T-helper 1 cell treated with Interleukin-12 subunit alpha and Interleukin-12 subunit beta and Interleukin-4 antibody, amounts not matched to agents 30 ng/mL and 1 ng/mL, for 36 hours (primary cell): ENCODE data around the gene PCDHB6. TPM values are rescaled to one million over a fixed set of nuclear protein-coding genes. Genes with fewer than 3 reads are reported as not detected.
"Not testable (repeated sequence)": the region's sequence is repeated elsewhere in the genome, so short reads cannot be mapped to it uniquely, and the experiment has no call there.

ENCODE experiments used
- intact Hi-C: fragments of 100-400 bp; cut with micrococcal nuclease; formaldehyde crosslinking; loops from one replicate; pipeline ENCODE4 v1.15.1; 2024
- total RNA-seq: library from RNA; stranded (reverse); gene quantifications from 2 replicates; pipeline ENCODE4 v1.2.3, GENCODE V29; 2022

Gene PCDHB6
- total RNA-seq = not detected in 2 replicates

GRCh38 chr5:141149812-141150211, at the start of gene PCDHB6:
TSS of gene PCDHB6 (plus strand) at chr5:141150057. CDS start at chr5:141150258, 201 bp downstream.
- intact Hi-C loops = loop anchor here (10.0 kb wide), 1 partner anchor 265 kb away; the partner anchor contains the start of gene PCDHA13

GRCh38 chr5:141100243-141100805, 49.5 kb upstream of the PCDHB6 start, which contains the start of gene PCDHB3:
TSS of gene PCDHB3 (plus strand) at chr5:141100473. CDS start at chr5:141100650, 177 bp downstream.
- intact Hi-C loops = no loop called here

DNA sequence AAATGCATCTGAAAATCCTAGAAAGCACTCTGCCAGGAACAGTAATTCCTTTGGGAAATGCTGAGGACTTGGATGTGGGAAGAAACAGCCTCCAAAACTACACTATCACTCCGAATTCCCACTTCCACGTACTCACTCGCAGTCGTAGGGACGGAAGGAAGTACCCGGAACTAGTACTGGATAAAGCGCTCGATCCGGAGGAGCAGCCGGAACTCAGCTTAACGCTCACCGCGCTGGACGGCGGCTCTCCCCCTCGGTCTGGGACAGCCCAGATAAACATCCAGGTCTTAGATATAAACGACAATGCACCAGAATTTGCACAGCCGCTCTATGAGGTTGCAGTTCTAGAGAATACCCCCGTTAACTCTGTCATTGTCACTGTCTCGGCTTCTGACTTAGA, 48.8 kb upstream of the PCDHB6 start:
- intact Hi-C loops = no loop called here

- intact Hi-C loops = not testable (repeated sequence)
Observed at GRCh38 chr5:141102070-141102469, 47.8 kb upstream of the PCDHB6 start.

DNA sequence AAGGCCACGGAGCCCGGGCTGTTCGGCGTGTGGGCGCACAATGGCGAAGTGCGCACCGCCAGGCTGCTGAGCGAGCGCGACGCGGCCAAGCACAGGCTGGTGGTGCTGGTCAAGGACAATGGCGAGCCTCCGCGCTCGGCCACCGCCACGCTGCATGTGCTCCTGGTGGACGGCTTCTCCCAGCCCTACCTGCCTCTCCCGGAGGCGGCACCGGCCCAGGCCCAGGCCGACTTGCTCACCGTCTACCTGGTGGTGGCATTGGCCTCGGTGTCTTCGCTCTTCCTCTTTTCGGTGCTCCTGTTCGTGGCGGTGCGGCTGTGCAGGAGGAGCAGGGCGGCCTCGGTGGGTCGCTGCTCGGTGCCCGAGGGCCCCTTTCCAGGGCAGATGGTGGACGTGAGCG, 47.4 kb upstream of the PCDHB6 start:
- intact Hi-C loops = not testable (repeated sequence)

GRCh38 chr5:141105350-141105749, 44.5 kb upstream of the PCDHB6 start:
- intact Hi-C loops = no loop called here

- intact Hi-C loops = no loop called here
Observed at GRCh38 chr5:141119250-141119649, 30.6 kb upstream of the PCDHB6 start.

DNA sequence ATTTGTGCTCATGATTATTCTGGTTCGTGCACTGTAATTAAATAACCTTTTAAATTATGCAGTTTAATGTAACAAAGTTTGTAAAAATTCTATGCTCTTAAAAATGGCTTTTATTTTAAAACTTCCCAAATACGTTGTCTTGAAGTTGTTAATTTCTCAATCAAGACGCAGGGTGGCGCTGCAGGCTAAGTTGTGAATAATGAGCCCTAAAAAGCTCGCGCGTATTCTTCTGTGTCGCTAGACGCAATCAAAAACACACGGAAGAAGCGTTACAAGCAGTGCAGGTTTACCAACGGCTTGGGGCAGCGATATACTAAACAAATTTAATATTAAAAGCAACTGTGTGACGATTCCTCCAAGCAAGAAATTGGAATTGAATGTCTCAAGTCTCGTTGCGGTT, 28.3 kb upstream of the PCDHB6 start, which contains the start of gene PCDHB4:
Gene PCDHB4 (plus strand): TSS at position 256 of the 400 bp plus-strand sequence. CDS start 181 bp downstream, outside the sequence.
- intact Hi-C loops = no loop called here

- intact Hi-C loops = no loop called here
Observed at GRCh38 chr5:141121985-141122384, 27.9 kb upstream of the PCDHB6 start.

- intact Hi-C loops = not testable (repeated sequence)
Observed at GRCh38 chr5:141123396-141124135, 26.3 kb upstream of the PCDHB6 start.

GRCh38 chr5:141127305-141127704, 22.6 kb upstream of the PCDHB6 start:
- intact Hi-C loops = no loop called here

GRCh38 chr5:141135030-141135717, 14.7 kb upstream of the PCDHB6 start, which contains the start of gene PCDHB5:
TSS of gene PCDHB5 (plus strand) at chr5:141135206. CDS start at chr5:141135435, 229 bp downstream.
- intact Hi-C loops = no loop called here

- intact Hi-C loops = no loop called here
Observed at GRCh38 chr5:141135718-141136266, 14.1 kb upstream of the PCDHB6 start.

GRCh38 chr5:141137346-141137745, 12.5 kb upstream of the PCDHB6 start:
- intact Hi-C loops = not testable (repeated sequence)

DNA sequence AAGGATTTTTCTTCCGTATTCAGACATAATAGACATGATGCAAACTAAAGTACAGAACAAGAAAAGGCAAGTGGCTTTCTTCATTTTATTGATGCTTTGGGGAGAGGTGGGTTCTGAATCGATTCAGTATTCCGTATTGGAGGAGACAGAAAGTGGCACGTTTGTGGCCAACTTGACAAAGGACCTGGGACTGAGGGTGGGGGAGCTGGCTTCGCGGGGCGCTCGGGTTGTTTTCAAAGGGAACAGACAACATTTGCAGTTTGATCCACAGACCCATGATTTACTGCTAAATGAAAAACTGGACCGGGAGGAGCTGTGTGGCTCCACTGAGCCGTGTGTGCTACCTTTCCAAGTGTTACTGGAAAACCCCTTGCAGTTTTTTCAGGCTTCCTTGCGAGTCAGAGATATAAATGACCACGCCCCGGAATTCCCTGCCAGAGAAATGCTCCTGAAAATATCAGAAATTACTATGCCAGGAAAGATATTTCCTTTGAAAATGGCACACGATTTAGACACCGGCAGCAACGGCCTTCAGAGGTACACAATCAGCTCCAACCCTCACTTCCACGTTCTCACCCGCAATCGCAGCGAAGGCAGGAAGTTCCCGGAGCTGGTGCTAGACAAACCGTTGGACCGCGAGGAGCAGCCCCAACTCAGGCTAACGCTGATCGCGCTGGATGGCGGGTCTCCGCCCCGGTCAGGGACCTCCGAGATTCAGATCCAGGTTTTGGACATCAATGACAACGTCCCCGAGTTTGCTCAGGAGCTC, 551 bp downstream of the PCDHB6 start:
- intact Hi-C loops = loop anchor here (10.0 kb wide), 1 partner anchor 266 kb away; the partner anchor contains the start of gene PCDHA13

DNA sequence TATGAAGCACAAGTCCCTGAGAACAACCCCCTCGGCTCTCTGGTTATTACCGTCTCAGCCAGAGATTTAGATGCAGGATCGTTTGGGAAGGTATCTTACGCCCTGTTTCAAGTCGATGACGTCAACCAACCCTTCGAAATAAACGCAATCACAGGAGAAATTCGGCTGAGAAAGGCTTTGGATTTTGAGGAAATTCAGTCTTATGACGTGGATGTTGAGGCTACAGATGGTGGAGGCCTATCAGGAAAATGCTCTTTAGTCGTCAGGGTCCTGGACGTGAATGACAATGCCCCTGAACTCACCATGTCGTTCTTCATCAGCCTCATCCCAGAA, 1.1 kb downstream of the PCDHB6 start:
- intact Hi-C loops = loop anchor here (10.0 kb wide), 1 partner anchor 266 kb away; the partner anchor contains the start of gene PCDHA13

DNA sequence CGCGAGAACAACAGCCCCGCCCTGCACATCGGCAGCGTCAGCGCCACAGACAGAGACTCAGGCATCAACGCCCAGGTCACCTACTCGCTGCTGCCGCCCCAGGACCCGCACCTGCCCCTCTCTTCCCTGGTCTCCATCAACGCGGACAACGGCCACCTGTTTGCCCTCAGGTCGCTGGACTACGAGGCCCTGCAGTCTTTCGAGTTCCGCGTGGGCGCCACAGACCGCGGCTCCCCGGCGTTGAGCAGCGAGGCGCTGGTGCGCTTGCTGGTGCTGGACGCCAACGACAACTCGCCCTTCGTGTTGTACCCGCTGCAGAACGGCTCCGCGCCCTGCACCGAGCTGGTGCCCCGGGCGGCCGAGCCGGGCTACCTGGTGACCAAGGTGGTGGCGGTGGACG, 1.8 kb downstream of the PCDHB6 start:
- intact Hi-C loops = loop anchor here (10.0 kb wide), 1 partner anchor 267 kb away; the partner anchor contains the start of gene PCDHA13

- intact Hi-C loops = loop anchor here (10.0 kb wide), 1 partner anchor 267 kb away; the partner anchor contains the start of gene PCDHA13
Observed at GRCh38 chr5:141152096-141152495, 2.2 kb downstream of the PCDHB6 start.

DNA sequence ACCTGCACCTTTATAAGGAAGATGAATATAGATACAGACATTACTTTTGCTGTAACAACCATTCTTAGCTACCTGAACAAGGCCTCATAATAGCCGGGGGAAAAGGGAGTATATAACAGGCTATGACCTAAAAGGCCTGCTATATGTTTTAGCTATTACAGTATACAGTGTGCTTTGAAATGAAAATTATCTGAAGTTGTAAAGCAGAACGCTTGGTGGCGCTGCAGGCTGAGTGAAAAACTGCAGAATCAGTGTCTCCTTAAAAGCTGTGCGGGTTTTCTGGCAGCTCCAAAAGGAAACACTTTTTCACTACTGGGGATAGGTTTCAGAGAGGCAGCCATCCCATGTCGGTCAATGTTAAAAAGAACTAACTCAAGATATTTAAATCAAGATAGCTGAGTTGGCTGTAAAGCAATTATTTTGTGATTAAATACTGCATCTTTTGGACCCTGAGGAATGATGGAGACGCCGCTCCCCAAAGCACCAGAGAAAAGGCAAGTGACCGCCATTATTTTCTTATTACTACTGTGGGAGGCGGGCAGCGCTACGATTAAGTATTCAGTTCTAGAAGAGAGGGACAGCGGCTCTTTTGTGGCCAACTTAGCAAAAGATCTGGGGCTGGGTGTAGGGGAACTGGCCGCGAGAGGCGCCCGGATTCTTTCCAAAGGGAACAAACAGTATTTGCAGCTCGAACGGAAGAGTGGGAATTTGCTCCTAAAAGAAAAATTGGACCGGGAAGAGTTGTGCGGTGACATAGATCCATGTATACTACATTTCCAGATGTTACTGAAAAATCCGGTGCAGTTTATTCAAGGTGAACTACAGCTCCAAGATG, 5.9 kb downstream of the PCDHB6 start:
- intact Hi-C loops = loop anchor here (10.0 kb wide), 1 partner anchor 271 kb away; the partner anchor contains the start of gene PCDHA13

GRCh38 chr5:141157356-141157755, 7.5 kb downstream of the PCDHB6 start:
- intact Hi-C loops = loop anchor here (10.0 kb wide), 1 partner anchor 273 kb away; the partner anchor contains the start of gene PCDHA13
